BE2C (cell line): ENCODE data around the gene SUN5.

Experiments used
- DNase-seq: peaks from one replicate; pipeline ENCODE4 v3.0.0-alpha.2; 2020
- H3K27me3 ChIP-seq: fragments of 250-450 bp; sonication (Bioruptor Pico); 2 replicates; pipeline ENCODE4 v1.5.1; 2020; ENCODE audit warnings: mild to moderate bottlenecking
- H3K36me3 ChIP-seq: fragments of 250-450 bp; sonication (Bioruptor Pico); 2 replicates; pipeline ENCODE4 v1.5.1; 2020; ENCODE audit warnings: mild to moderate bottlenecking
- H3K4me1 ChIP-seq: fragments of 250-450 bp; sonication (Bioruptor Pico); 2 replicates; pipeline ENCODE4 v1.5.1; 2020
- H3K4me3 ChIP-seq: 2 replicates; pipeline ENCODE4 v1.5.1; 2011; ENCODE audit warnings: low read depth, low read length
- H3K9me3 ChIP-seq: fragments of 250-450 bp; sonication (Bioruptor Pico); 2 replicates; pipeline ENCODE4 v1.5.1; 2020
- CTCF ChIP-seq: IDR thresholded peaks from 2 replicates; pipeline ENCODE4 v1.5.1; 2012; ENCODE audit warnings: mild to moderate bottlenecking, low read depth, low read length

The SUN5 gene

GRCh38 chr20:32980990-32981389 lies 23.2 kb downstream of the SUN5 start:
- Histone ChIP-seq H3K9me3 (no peaks in the 10 kb centered on the region), H3K4me3 (no peak overlapping the region), H3K27me3 (no peaks in the 10 kb centered on the region), H3K36me3 (no peaks in the 10 kb centered on the region), H3K4me1 (peaks cover 13% of the 10 kb centered on the region)
- no peak for TF ChIP-seq CTCF
- no peak for DNase-seq

GRCh38 chr20:32980131-32980941 lies 23.9 kb downstream of the SUN5 start:
- no peaks in the 10 kb centered on the region for H3K27me3 ChIP-seq
- TF ChIP-seq CTCF, result no peak
- H3K4me1 ChIP-seq, result peaks cover 14% of the 10 kb centered on the region
- H3K4me3 ChIP-seq, result no peak overlapping the region
- no peaks in the 10 kb centered on the region for H3K9me3 ChIP-seq
- no peaks in the 10 kb centered on the region for H3K36me3 ChIP-seq
- DNase-seq, result peak; percentile 71

GRCh38 chr20:32979201-32979998 lies 24.8 kb downstream of the SUN5 start:
- no peak for TF ChIP-seq CTCF
- H3K4me3 ChIP-seq, result no peak overlapping the region
- DNase-seq, result no peak
- no peaks in the 10 kb centered on the region for H3K27me3 ChIP-seq
- no peaks in the 10 kb centered on the region for H3K9me3 ChIP-seq
- peaks cover 14% of the 10 kb centered on the region for H3K4me1 ChIP-seq
- H3K36me3 ChIP-seq, result no peaks in the 10 kb centered on the region

GRCh38 chr20:32978009-32978335 lies 26.3 kb downstream of the SUN5 start:
- H3K9me3 ChIP-seq, result no peaks in the 10 kb centered on the region
- peaks cover 14% of the 10 kb centered on the region for H3K4me1 ChIP-seq
- TF ChIP-seq CTCF, result no peak
- H3K36me3 ChIP-seq, result no peaks in the 10 kb centered on the region
- H3K4me3 ChIP-seq, result no peak overlapping the region
- DNase-seq, result no peak
- no peaks in the 10 kb centered on the region for H3K27me3 ChIP-seq

GRCh38 chr20:32977281-32978008 lies 26.8 kb downstream of the SUN5 start:
- no peak for TF ChIP-seq CTCF
- Histone ChIP-seq H3K4me3 (no peak overlapping the region), H3K9me3 (no peaks in the 10 kb centered on the region), H3K36me3 (no peaks in the 10 kb centered on the region), H3K27me3 (no peaks in the 10 kb centered on the region), H3K4me1 (peaks cover 12% of the 10 kb centered on the region)
- DNase-seq, result no peak

- H3K27me3 ChIP-seq, result no peaks in the 10 kb centered on the region
- TF ChIP-seq CTCF, result no peak
- no peaks in the 10 kb centered on the region for H3K9me3 ChIP-seq
- H3K4me3 ChIP-seq, result no peak overlapping the region
- peaks cover 13% of the 10 kb centered on the region for H3K4me1 ChIP-seq
- no peaks in the 10 kb centered on the region for H3K36me3 ChIP-seq
- DNase-seq, result no peak
Measured at GRCh38 chr20:32976746-32977145, 27.5 kb downstream of the SUN5 start.
